VCaP (cell line): ENCODE results near the gene SLC16A7.

Source experiments
- H3K27ac ChIP-seq: fragments of 450-650 bp; 2 replicates; pipeline ENCODE4 v1.5.1; 2017
- TF ChIP-seq, protein P1 (sequence below): fragments of 450-650 bp; conservative IDR thresholded peaks from 2 replicates; pipeline ENCODE4 v1.5.1; 2017; ENCODE audit warnings: mild to moderate bottlenecking, moderate library complexity

The SLC16A7 gene

DNA sequence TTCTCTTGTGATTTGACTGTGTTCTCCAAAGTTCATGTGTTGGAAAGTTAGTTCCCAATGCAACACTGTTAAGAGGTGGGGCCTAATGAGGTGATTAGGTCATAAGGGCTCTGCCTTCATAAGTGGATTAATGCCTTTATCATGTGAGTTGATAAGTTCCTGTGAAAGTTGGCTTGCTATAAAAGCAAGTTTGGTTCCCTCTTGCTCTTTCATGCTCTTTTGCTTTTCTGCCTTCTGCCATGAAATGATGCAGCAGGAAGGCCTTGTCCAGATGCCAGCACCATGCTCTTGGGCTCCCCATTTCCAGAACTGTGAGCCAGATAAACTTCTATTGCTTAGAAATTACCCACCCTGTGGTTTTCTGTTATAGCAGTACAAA lies 41.9 kb downstream of the SLC16A7 start:
- H3K27ac ChIP-seq: no peak overlapping the region
- TF ChIP-seq, protein P1, sequence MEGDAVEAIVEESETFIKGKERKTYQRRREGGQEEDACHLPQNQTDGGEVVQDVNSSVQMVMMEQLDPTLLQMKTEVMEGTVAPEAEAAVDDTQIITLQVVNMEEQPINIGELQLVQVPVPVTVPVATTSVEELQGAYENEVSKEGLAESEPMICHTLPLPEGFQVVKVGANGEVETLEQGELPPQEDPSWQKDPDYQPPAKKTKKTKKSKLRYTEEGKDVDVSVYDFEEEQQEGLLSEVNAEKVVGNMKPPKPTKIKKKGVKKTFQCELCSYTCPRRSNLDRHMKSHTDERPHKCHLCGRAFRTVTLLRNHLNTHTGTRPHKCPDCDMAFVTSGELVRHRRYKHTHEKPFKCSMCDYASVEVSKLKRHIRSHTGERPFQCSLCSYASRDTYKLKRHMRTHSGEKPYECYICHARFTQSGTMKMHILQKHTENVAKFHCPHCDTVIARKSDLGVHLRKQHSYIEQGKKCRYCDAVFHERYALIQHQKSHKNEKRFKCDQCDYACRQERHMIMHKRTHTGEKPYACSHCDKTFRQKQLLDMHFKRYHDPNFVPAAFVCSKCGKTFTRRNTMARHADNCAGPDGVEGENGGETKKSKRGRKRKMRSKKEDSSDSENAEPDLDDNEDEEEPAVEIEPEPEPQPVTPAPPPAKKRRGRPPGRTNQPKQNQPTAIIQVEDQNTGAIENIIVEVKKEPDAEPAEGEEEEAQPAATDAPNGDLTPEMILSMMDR: no peak

DNA sequence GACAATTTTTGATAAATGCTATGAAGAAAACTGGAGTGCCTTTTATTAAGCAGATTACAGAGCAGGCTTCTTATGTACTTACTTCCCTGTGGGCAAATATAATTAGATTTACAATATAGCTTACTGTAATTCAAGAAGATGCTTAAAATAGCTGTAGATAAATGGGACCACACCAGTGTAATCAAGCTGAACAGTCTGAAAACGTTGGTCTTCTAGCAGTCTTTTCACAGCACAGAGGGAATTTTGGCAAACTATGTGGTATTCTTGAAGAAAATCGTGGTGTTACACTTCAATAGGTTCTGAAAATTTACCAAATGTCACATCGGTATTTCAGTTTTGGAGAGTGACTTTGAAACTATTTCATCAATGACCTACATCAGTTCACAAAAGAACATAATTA lies 47.7 kb downstream of the SLC16A7 start:
- no peak overlapping the region for H3K27ac ChIP-seq
- TF ChIP-seq, protein P1: no peak

DNA sequence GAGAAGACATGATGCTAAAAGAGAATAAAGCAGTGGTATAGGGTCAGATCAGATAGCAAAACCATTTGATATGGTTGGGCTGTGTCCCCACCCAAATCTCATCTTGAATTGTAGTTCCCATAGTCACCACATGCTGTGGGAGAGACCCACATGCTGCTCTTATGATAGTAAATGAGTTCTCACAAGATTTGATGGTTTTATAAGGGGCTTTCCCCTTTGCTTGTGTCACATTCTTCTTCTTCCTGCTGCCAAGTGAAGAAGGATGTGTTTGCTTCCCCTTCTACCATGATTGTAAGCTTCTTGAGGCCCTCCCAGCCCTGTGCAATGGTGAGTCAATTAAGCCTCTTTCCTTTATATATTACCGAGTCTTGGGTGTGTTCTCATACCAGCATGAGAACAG lies 49.4 kb downstream of the SLC16A7 start:
- no peak overlapping the region for H3K27ac ChIP-seq
- TF ChIP-seq, protein P1: no peak

DNA sequence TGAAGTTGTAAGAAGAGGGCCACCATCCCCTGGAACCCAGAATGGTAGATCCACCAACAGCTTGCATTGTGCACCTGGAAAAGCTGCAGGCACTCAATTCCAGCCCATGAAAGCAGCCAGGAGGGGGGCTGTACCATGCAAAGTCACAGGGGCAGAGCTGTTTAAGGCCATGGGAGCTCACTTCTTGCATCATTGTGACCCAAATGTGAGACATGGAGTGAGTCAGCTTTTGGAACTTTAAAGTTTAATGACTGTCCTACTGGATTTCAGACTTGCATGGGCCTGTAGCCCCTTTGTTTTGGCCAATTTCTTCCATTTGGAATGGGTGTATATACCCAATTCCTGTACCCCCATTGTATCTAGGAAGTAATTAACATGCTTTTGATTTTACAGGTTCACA lies 50.8 kb downstream of the SLC16A7 start:
- no peak overlapping the region for H3K27ac ChIP-seq
- TF ChIP-seq, protein P1: no peak

DNA sequence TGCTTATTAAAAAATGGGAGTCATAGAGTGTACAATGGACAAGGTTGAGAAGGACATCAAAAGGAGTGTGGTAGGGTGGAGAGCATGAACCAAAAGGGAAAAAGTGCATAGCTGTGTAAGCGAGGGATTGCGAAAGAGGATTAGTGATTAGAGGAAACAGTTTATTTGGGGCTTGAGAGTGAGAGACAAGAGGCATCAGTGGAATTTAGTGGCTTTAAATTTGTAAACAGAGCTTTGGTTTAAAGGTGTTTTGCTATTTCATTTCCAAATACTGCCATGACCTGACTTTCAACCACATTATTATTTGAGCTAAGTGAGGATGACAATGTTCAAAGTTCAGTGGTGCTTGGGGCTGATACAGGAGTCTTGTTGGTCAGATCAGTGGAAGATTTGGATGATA lies 53.4 kb downstream of the SLC16A7 start:
- TF ChIP-seq, protein P1: no peak
- no peak overlapping the region for H3K27ac ChIP-seq

DNA sequence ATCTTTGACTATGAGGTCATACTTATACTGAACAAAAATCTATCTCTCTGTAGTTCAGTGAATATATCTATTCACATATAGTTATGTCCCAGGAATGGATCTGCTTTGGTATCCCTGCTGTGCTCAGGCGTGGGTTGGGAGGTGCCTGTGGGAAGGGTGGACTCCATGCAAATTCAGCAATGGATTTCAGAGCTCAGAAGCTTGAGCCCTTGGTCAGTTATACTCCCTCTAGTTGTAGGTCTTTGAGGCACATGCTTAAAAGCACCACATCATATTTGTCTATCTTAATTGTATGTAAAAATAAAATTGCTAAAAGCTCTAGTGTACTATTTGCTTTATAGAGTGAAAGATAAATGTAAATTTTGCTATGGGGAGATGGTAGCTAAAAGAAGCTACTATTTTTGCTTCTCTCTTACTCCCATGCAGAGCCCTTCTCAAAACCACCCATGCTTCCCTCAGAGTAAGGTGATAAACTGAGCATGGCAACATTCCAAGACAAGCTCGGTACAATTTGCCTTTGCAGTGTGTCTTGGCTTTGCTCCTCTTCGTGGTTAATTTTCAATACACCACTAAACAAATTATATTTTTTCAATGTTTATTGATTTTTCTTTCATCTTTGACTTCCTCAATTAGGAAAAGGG lies 54.9 kb downstream of the SLC16A7 start:
- TF ChIP-seq, protein P1: 0 out of 2 replicates have a peak, but pooled peaks have one; percentile 29
- H3K27ac ChIP-seq: no peak overlapping the region

DNA sequence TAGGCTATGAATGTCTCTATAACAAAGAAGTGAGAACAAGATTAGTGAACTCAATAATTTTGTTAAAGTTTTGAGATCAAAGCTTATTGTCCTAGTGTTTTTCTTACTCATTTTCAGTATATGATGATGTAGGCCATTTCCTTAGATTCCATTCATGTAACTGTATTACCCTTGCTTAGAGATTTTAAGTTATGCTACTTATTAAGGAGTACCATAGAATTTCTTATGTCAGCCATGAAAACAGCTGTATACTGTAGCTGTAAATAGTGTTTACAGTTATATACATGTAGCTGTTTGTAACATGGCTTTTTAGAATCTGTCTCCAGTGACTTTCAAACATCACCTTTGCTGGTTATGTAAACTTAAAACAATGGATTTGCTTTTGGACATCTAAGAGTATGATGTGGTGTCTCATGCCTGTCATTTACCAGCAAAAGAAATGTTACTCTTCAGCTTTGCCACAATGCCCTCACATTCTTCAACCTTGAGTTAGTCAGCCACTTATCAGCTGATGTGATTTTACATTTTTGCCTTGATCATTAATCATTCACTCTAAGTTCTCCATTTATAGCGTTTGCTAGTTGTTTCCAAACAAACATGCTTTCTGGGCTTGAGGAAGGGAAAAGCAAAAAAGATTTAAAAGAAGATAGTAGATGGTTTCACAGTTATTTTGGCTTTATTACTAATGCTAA lies 55.5 kb downstream of the SLC16A7 start:
- no peak overlapping the region for H3K27ac ChIP-seq
- TF ChIP-seq, protein P1: no peak
